ENCODE measurements around the gene MMP25.

DNA sequence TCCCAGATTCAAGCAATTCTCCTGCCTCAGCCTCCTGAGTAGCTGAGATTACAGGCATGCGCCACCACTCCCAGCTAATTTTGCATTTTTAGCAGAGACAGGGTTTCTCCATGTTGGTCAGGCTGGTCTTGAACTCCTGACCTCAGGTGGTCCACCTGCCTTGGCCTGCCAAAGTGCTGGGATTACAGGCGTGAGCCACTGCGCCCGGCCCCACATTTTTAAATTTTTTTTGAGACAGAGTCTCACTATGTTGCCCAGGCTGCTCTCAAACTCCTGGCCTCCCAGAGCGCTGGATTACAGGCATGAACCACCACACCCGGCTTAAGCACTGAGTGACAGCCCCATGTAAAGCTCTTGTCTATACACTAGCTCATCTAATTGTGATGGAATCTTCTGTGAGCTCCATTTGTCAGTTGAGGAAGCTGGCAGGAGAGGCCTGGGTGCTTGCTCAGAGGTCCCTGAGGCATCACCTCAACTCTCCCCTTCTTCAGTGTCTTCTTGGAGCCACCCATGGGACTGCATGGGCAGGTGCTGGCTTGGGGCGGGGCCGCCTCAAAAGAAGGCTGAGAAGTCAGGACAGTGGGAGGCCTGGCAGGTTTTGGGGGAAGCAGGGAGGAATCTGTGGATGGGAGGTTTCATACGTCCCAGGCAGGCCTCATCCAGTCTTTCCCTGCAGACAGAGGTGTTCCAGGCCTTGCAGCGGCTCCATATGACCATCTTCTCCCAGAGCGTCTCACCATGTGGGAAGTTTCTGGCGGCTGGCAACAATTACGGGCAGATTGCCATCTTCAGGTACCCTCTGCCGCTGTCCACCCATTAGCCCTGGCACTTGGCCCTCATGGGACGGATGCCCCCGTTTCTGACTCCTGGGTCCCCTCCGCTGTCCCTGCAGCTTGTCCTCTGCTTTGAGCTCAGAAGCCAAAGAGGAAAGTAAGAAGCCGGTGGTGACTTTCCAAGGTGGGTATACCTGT lies 21.0 kb upstream of the MMP25 start:
- no peak for TF ChIP-seq POLR2A (IDR thresholded peaks at IDR 0.05)
- TF ChIP-seq, protein P1, sequence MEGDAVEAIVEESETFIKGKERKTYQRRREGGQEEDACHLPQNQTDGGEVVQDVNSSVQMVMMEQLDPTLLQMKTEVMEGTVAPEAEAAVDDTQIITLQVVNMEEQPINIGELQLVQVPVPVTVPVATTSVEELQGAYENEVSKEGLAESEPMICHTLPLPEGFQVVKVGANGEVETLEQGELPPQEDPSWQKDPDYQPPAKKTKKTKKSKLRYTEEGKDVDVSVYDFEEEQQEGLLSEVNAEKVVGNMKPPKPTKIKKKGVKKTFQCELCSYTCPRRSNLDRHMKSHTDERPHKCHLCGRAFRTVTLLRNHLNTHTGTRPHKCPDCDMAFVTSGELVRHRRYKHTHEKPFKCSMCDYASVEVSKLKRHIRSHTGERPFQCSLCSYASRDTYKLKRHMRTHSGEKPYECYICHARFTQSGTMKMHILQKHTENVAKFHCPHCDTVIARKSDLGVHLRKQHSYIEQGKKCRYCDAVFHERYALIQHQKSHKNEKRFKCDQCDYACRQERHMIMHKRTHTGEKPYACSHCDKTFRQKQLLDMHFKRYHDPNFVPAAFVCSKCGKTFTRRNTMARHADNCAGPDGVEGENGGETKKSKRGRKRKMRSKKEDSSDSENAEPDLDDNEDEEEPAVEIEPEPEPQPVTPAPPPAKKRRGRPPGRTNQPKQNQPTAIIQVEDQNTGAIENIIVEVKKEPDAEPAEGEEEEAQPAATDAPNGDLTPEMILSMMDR (IDR thresholded peaks at IDR 0.05): no peak
